ENCODE data around the gene MAPK8IP2. TPM values are rescaled to one million over a fixed set of nuclear protein-coding genes. Genes with fewer than 3 reads are reported as not detected.

MAPK8IP2 gene
- total and polyA plus RNA-seq, 2 of the 13 experiments (the other 11 are each of a cell fraction or from before 2014, with no cell fraction given): 1.3 to 2.6 TPM

- TF ChIP-seq FOXP4 (CRISPR knock-in tag; IDR thresholded peaks at IDR 0.05): peak; percentile 17; the same call in 1 of the 2 replicates
- TF ChIP-seq ZNF414 (CRISPR knock-in tag; IDR thresholded peaks at IDR 0.05): peak; percentile 75; the same call in 1 of the 2 replicates
- no peak for TF ChIP-seq GMEB2 (CRISPR knock-in tag; IDR thresholded peaks at IDR 0.05; ENCODE audit: low read depth)
- TF ChIP-seq ZNF205 (CRISPR knock-in tag; IDR thresholded peaks at IDR 0.05): no peak
- 0 out of 2 replicates have a peak, but pooled peaks have one; percentile 61 for TF ChIP-seq FUBP1 (CRISPR knock-in tag; IDR thresholded peaks at IDR 0.05; ENCODE audit: borderline replicate concordance)
- no peak for TF ChIP-seq ZFAT (CRISPR knock-in tag; conservative IDR thresholded peaks at IDR 0.05)
- TF ChIP-seq RBAK (CRISPR knock-in tag; IDR thresholded peaks at IDR 0.05): 0 out of 2 replicates have a peak, but pooled peaks have one; percentile 7
- 0 out of 2 replicates have a peak, but pooled peaks have one; percentile 50 for TF ChIP-seq SP4 (CRISPR knock-in tag; IDR thresholded peaks at IDR 0.05)
- TF ChIP-seq ARID4A (CRISPR knock-in tag; IDR thresholded peaks at IDR 0.05; ENCODE audit: borderline replicate concordance): peak; percentile 26; the same call in 1 of the 2 replicates
- 0 out of 2 replicates have a peak, but pooled peaks have one; percentile 87 for TF ChIP-seq FOXO4 (CRISPR knock-in tag; conservative IDR thresholded peaks at IDR 0.05)
- TF ChIP-seq GMEB1 (CRISPR knock-in tag; IDR thresholded peaks at IDR 0.05; ENCODE audit: borderline replicate concordance): 0 out of 2 replicates have a peak, but pooled peaks have one; percentile 2
These were observed 20.2 kb downstream of the MAPK8IP2 start (continued) for GRCh38 chr22:50620593-50621355.
